GM10248 (cell line): ENCODE data around the gene DUSP2.
A peak's percentile ranks its signal among the peaks of the same experiment; 100 is the strongest.

Experiments used
- CTCF ChIA-PET: fragments of 300-600 bp; sonication (Branson Sonifier 250); formaldehyde crosslinking; extraction: SDS; loops from one replicate; lab custom pipeline; 2021; ENCODE audit warnings: antibody characterized with exemption; lab: Yijun Ruan, JAX
- POLR2A ChIA-PET: fragments of 350-650 bp; sonication (Branson Sonifier 250); formaldehyde crosslinking; extraction: SDS; loops from one replicate; lab custom pipeline; 2020; ENCODE audit warnings: antibody characterized with exemption; lab: Yijun Ruan, JAX
- DNase-seq: peaks from one replicate; pipeline ENCODE4 v3.0.0; 2012; ENCODE audit errors: extremely low spot score
- TF ChIP-seq, protein P1 (sequence below): IDR thresholded peaks from 2 replicates; pipeline ENCODE4 v1.5.1; 2012; ENCODE audit warnings: mild to moderate bottlenecking, low read depth; ENCODE audit errors: extremely low read depth, missing control alignments, control extremely low read depth

The DUSP2 gene

DNA sequence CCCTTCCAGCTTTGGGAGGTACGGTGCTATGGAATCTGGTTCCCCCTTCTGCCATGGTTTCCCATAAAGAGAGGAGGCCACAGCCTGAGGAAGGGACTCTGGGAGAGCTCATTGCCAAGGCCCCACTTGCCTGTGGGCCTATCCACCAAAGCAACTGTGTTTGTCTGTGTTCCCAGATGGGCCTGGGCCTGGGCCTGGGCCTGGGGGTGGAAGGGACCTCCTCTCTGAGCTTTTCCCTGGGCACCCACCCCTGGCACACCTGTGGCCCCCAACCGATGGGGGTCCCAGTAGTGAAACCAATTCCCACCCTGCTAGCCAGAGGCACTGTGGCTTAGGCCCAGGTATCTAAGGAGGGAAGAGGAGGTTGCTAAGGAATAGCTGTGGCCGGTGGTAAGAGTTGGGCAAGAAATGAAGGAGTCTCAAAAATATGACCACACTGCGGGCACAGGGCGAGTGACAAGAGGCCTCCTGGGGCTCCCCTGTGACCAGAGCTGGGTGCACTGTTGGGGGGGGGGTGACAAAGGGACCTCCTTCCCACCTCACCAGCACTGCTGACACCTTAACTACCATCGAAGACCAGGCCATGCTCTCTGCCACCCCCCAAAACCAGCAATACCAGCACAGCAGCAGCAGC is 4.9 kb upstream of the DUSP2 start:
- TF ChIP-seq, protein P1, sequence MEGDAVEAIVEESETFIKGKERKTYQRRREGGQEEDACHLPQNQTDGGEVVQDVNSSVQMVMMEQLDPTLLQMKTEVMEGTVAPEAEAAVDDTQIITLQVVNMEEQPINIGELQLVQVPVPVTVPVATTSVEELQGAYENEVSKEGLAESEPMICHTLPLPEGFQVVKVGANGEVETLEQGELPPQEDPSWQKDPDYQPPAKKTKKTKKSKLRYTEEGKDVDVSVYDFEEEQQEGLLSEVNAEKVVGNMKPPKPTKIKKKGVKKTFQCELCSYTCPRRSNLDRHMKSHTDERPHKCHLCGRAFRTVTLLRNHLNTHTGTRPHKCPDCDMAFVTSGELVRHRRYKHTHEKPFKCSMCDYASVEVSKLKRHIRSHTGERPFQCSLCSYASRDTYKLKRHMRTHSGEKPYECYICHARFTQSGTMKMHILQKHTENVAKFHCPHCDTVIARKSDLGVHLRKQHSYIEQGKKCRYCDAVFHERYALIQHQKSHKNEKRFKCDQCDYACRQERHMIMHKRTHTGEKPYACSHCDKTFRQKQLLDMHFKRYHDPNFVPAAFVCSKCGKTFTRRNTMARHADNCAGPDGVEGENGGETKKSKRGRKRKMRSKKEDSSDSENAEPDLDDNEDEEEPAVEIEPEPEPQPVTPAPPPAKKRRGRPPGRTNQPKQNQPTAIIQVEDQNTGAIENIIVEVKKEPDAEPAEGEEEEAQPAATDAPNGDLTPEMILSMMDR, result no peak
- ChIA-PET POLR2A (interaction anchor here (5.7 kb wide), 1 partner anchor 11 kb away, joined by 29 read pairs; the partner anchor contains the start of gene ASTL), CTCF (interaction anchor here (1.1 to 20.4 kb wide), 2 partner anchors 11 to 17 kb away, joined by 3 to 658 read pairs; no protein-coding TSS in a partner anchor)
- DNase-seq, result no peak

DNA sequence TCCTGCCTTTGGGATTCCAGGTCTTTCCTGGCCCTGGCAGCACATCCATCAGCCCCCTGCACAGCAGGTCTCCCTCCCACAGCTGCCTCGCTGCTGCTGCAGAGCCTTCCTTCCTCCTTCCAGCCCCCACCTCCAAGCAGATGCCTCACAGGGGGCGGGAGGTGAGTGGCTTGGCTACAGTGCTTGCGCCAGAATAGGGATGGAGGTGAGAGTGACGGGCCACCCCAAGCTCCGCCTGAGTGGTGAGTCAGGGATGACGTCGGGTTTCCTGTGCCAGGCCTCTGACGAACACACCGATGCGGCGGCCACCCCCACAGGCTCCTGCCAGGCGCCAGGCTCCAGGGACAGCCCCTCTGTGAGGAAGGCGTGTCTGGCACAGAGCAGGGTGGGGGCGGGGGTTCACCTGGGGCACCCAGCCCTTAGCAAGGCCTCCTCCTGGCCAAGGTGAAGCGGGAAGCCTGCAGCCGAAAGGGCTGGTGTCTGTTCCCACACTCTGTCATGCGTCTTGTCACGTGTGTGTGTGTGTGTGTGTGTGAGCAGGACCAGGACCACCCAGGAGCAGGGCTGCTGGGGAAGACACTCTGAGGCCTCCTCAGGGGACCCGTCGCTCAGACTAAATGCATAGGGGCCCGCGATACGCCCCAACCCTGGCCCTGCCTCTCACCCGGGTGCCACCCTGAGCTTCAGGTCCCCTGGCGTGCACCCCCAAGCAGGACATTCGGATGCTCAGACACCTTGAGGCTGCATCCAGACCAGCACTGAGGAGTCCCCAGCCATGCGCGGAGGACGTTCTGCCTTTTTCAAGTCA is 3.4 kb upstream of the DUSP2 start:
- DNase-seq, result peak; percentile 83
- TF ChIP-seq, protein P1, result no peak
- ChIA-PET POLR2A (interaction anchor here (4.4 to 5.7 kb wide), 2 partner anchors 9 to 10 kb away, joined by 29 to 37 read pairs; partner anchors contain the start of gene ASTL), CTCF (interaction anchor here (1.1 to 20.4 kb wide), 4 partner anchors 10 to 360 kb away, joined by 4 to 658 read pairs (median 5); no protein-coding TSS in a partner anchor)

DNA sequence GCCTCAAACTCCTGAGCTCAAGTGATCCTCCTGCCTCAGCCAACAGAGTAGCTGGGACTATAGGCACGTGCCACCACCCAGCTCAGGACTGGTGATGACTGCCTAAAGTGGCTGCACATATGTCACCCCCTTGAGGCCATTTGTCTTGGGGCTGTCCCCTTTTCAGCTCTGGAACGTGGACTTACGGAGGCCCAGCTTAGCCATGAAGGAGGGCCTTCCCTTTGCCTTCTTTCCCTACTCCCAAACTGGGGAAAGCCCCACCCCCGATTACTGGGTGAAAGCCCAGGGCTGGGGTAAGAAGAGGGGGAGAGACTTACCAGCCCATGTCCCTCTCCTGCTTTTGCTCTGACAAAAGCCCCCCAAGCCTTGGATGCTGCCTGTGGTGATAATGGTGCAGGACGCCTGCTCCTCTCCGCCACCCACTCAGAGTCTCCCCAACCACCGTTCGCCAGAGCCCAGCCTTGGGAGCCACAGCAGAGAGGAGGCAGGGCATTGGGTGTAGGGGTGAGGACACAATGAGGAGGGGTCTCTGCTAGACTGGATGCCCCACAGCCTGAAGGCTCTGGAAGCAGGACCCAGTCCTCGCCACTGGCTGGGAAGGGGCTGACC is 2.5 kb upstream of the DUSP2 start:
- DNase-seq, result no peak
- POLR2A ChIA-PET, result interaction anchor here (4.4 to 7.4 kb wide), 3 partner anchors 8 to 16 kb away, joined by 29 to 43 read pairs (median 37); partner anchors contain the start of gene ASTL
- TF ChIP-seq, protein P1, result no peak
- CTCF ChIA-PET, result interaction anchor here (1.1 to 20.4 kb wide), 5 partner anchors 9 to 361 kb away, joined by 4 to 658 read pairs (median 6); partner anchors contain the start of gene ASTL

DNA sequence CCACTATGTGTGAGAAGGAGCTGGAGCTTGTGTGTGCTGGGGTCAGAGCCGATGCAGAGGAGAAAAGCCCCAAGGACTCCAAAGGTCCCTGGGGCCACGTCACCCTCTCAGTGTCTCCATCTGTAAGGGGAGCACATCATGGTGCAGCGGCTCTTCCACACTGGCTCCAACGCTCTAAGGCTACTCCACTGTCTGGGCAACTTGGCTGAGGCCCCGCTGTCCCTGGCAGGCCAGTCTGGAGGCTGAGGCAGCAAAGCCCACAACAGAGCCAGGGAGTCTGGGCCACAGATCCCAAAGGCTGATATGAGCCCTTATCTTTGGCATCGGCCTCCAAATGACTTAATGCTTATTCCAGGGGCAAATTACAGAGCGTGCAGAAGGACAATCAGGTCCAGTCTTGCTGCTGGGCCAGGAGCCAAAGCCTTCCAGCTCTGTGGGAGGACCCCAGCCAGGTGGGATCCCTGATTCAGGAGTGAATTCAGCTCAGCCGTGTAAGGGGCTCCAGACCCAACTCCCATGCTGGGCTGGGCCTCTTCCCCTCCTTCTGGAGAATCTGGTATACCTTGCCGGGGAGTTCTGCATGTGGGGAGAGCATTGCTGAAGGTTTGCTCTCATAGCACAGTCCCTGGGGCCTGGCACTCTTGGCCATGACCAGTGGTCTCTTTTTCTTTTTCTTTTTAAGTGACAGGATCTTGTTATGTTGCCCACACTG is 1.8 kb upstream of the DUSP2 start:
- TF ChIP-seq, protein P1, result no peak
- CTCF ChIA-PET, result interaction anchor here (0.9 to 20.4 kb wide), 4 partner anchors 9 to 154 kb away, joined by 3 to 658 read pairs (median 9); partner anchors contain the start of gene ASTL
- POLR2A ChIA-PET, result interaction anchor here (4.4 to 7.4 kb wide), 3 partner anchors 8 to 17 kb away, joined by 29 to 43 read pairs (median 37); partner anchors contain the start of gene ASTL
- DNase-seq, result no peak

DNA sequence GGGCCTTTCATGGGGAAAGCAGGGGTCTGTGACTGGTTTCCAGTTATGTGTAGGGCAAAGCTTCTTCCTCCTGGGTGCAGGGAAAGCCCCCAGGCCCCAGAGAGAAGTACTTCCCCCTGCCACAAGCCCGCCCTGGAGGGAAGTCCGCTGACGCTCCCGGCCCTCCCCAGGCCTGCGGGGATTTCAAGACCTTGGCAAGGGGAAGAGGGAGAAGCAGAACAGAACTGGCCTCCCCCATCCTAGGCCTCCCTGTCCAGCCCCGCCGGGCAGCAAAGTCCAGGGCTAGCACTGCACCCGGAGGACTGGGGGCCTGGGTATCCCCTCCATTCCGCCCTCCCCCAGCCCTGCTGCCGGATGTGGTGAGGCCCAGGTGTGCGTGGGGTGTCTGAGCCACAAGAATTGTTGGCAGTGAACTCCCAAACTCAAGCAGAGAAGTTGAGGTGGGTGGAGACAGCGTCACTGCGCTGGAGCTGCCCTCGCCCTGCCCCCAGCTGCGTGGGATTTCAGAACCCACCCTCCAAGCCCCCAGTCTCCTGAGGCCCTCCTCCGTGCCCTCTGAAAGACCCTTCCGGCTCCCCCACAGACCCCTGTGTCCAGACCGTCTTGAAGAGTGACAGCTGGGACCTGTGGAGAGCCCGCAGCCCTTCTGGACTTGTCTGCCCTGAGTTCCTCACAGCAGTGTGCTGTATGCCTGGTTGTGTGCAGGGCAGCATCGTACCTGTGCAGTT is 1.1 kb upstream of the DUSP2 start:
- TF ChIP-seq, protein P1, result no peak
- DNase-seq, result peak; percentile 84
- POLR2A ChIA-PET, result interaction anchor here (2.2 to 7.4 kb wide), 4 partner anchors 7 to 28 kb away, joined by 13 to 43 read pairs (median 33); partner anchors contain the start of gene ASTL
- CTCF ChIA-PET, result interaction anchor here (0.9 to 20.4 kb wide), 4 partner anchors 8 to 115 kb away, joined by 3 to 658 read pairs (median 9); partner anchors contain the start of gene ASTL
